HL-60 (cell line): ENCODE data around the gene ABAT.
"Not testable (repeated sequence)": the region's sequence is repeated elsewhere in the genome, so short reads cannot be mapped to it uniquely, and the experiment has no call there.

Experiments used
- DNase-seq, 2 experiments: peaks; one replicate each; pipeline ENCODE4 v3.0.0-alpha.2; 2010 to 2020; ENCODE audit warnings: low read depth in 1 of 2, low spot score in 1 of 2
- H3K27ac ChIP-seq: fragments of 250-450 bp; sonication (Bioruptor Pico); replicated peaks from 2 replicates; pipeline ENCODE4 v1.5.1; 2020; ENCODE audit warnings: mild to moderate bottlenecking, moderate library complexity
- H3K27me3 ChIP-seq: fragments of 250-450 bp; sonication (Bioruptor Pico); 2 replicates; pipeline ENCODE4 v1.5.1; 2021; ENCODE audit warnings: mild to moderate bottlenecking, moderate library complexity; ENCODE audit not compliant: insufficient read depth, poor library complexity, severe bottlenecking
- H3K4me3 ChIP-seq: replicated peaks from 2 replicates; pipeline ENCODE4 v1.5.1; 2011; ENCODE audit warnings: mild to moderate bottlenecking, control low read depth, low read length; ENCODE audit not compliant: insufficient read depth
- CTCF ChIP-seq: IDR thresholded peaks from one replicate; pipeline ENCODE4 v1.5.1; 2011; ENCODE audit warnings: low read length, control low read depth, inconsistent platforms; ENCODE audit not compliant: insufficient read depth
- GABPA ChIP-seq: IDR thresholded peaks from 2 replicates; pipeline ENCODE4 v1.6.1; 2012; ENCODE audit warnings: low read depth
- POLR2AphosphoS5 ChIP-seq: IDR thresholded peaks from 2 replicates; pipeline ENCODE4 v1.6.1; 2012; ENCODE audit warnings: low read depth
- REST ChIP-seq: IDR thresholded peaks from 2 replicates; pipeline ENCODE4 v1.6.1; 2012; ENCODE audit warnings: low read depth; ENCODE audit not compliant: insufficient replicate concordance
- SPI1 ChIP-seq: IDR thresholded peaks from 2 replicates; pipeline ENCODE4 v1.6.1; 2012; ENCODE audit warnings: low read depth, mild to moderate bottlenecking, borderline replicate concordance

ABAT gene

GRCh38 chr16:8697965-8698364, 23.5 kb downstream of the ABAT start:
- no peak for TF ChIP-seq GABPA
- TF ChIP-seq SPI1 = no peak
- no peak for TF ChIP-seq POLR2AphosphoS5
- no peak for TF ChIP-seq CTCF
- TF ChIP-seq REST = no peak
- H3K4me3 ChIP-seq = no peak overlapping the region
- no peak overlapping the region for H3K27ac ChIP-seq
- H3K27me3 ChIP-seq = no peaks in the 10 kb centered on the region
- no peak for DNase-seq

- TF ChIP-seq POLR2AphosphoS5 = no peak
- TF ChIP-seq CTCF = no peak
- no peak for TF ChIP-seq SPI1
- TF ChIP-seq GABPA = no peak
- TF ChIP-seq REST = no peak
These were observed 29.3 kb downstream of the ABAT start for GRCh38 chr16:8703693-8704092.

GRCh38 chr16:8704098-8704497, 29.7 kb downstream of the ABAT start:
- no peaks in the 10 kb centered on the region for H3K27me3 ChIP-seq
- DNase-seq = no peak
- H3K27ac ChIP-seq = no peak overlapping the region
- H3K4me3 ChIP-seq = no peak overlapping the region
- no peak for TF ChIP-seq GABPA
- no peak for TF ChIP-seq REST
- TF ChIP-seq POLR2AphosphoS5 = no peak
- TF ChIP-seq CTCF = no peak
- TF ChIP-seq SPI1 = no peak

More at GRCh38 chr16:8703693-8704092, 29.3 kb downstream of the ABAT start:
- no peak overlapping the region for H3K4me3 ChIP-seq
- H3K27me3 ChIP-seq = no peaks in the 10 kb centered on the region
- DNase-seq = no peak
- H3K27ac ChIP-seq = no peak overlapping the region

GRCh38 chr16:8705100-8705822, 30.8 kb downstream of the ABAT start:
- H3K4me3 ChIP-seq, H3K27me3 ChIP-seq, H3K27ac ChIP-seq, DNase-seq: not testable (repeated sequence)
